ENCODE measurements around the gene ENC1.

ENC1 gene

GRCh38 chr5:74628359-74628758 is 12.2 kb downstream of the ENC1 start:
- TF ChIP-seq FOXA1 (IDR thresholded peaks at IDR 0.05) = no peak
- DNase-seq (ENCODE audit: extremely low spot score) = no peak
- CTCF ChIA-PET = no interaction called here
- POLR2A ChIA-PET = no interaction called here

- CTCF ChIA-PET = interaction anchor here (0.7 kb wide), 1 partner anchor 602 kb away, joined by 3 read pairs; no protein-coding TSS in a partner anchor
- TF ChIP-seq LEF1 (IDR thresholded peaks at IDR 0.05; ENCODE audit: borderline replicate concordance) (no peak), ELF4 (IDR thresholded peaks at IDR 0.05) (no peak), NFRKB (IDR thresholded peaks at IDR 0.05) (no peak), SP1 (IDR thresholded peaks at IDR 0.05) (no peak), FOXK2 (IDR thresholded peaks at IDR 0.05) (no peak), HDGF (IDR thresholded peaks at IDR 0.05; ENCODE audit: borderline replicate concordance) (no peak), FOXA1 (IDR thresholded peaks at IDR 0.05) (no peak), FOXM1 (IDR thresholded peaks at IDR 0.05; ENCODE audit: borderline replicate concordance) (no peak), SUZ12 (IDR thresholded peaks at IDR 0.05) (no peak), ZNF384 (IDR thresholded peaks at IDR 0.05) (no peak), ARNT (IDR thresholded peaks at IDR 0.05) (no peak), CTBP1 (IDR thresholded peaks at IDR 0.05; ENCODE audit: borderline replicate concordance) (no peak), L3MBTL2 (conservative IDR thresholded peaks at IDR 0.05) (no peak), BHLHE40 (IDR thresholded peaks at IDR 0.05; ENCODE audit: borderline replicate concordance) (no peak), TARDBP (IDR thresholded peaks at IDR 0.05) (no peak)
- TF ChIP-seq, protein P1, sequence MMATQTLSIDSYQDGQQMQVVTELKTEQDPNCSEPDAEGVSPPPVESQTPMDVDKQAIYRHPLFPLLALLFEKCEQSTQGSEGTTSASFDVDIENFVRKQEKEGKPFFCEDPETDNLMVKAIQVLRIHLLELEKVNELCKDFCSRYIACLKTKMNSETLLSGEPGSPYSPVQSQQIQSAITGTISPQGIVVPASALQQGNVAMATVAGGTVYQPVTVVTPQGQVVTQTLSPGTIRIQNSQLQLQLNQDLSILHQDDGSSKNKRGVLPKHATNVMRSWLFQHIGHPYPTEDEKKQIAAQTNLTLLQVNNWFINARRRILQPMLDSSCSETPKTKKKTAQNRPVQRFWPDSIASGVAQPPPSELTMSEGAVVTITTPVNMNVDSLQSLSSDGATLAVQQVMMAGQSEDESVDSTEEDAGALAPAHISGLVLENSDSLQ (IDR thresholded peaks at IDR 0.05) = no peak
- no peak for DNase-seq (ENCODE audit: extremely low spot score)
- POLR2A ChIA-PET = interaction anchor here (2.0 kb wide), 1 partner anchor 13 kb away, joined by 8 read pairs; the partner anchor contains the start of gene ENC1
These were observed 12.8 kb downstream of the ENC1 start for GRCh38 chr5:74627646-74628279.

DNA sequence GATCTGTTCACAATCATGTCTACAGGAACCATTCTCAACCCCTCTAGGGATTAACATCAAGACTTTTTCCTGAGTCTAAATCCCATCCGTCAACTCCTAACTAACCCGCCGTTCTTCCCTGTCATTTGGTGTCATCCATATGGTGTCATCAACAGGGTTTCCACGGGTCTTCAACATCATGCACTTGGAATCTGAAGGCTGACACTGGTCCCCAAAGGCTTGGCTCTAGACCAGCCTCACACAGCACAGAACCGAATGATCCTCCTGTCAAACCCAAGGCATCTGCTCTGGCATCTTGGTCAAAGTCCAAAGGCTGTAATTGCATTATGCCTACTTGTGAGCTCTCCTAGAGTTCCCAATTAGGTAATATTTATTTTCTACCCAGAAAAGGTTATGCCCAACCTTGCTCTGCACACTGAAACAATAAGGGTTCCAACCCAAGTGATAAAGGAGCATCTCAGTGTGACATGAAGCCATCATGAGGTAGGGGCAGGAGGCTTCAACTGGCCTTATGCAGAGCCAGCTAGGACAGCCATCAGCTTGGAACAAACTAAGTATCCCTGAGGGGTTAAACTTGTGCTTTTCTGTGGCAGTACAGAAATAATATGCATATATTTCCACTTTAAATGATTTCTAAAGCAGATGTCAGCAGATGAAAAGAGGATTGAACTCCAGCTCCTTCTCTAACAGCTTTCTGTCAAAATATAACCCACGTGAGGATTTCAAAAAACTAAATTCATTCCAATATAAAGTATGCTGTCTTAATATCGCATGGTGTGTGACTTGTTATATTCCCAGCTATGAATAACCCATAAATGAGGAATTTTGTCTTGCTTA is 13.9 kb downstream of the ENC1 start:
- ChIA-PET POLR2A (interaction anchor here (2.0 kb wide), 1 partner anchor 14 kb away, joined by 8 read pairs; the partner anchor contains the start of gene ENC1), CTCF (no interaction called here)
- TF ChIP-seq BHLHE40 (IDR thresholded peaks at IDR 0.05; ENCODE audit: borderline replicate concordance) (no peak), TARDBP (IDR thresholded peaks at IDR 0.05) (no peak), FOXA1 (IDR thresholded peaks at IDR 0.05) (no peak), FOXK2 (IDR thresholded peaks at IDR 0.05) (no peak), CTBP1 (IDR thresholded peaks at IDR 0.05; ENCODE audit: borderline replicate concordance) (no peak), SUZ12 (IDR thresholded peaks at IDR 0.05) (no peak), FOXM1 (IDR thresholded peaks at IDR 0.05; ENCODE audit: borderline replicate concordance) (no peak), NFRKB (IDR thresholded peaks at IDR 0.05) (no peak), ARNT (IDR thresholded peaks at IDR 0.05) (no peak), L3MBTL2 (conservative IDR thresholded peaks at IDR 0.05) (no peak), SP1 (IDR thresholded peaks at IDR 0.05) (no peak)
- TF ChIP-seq, protein P1 (IDR thresholded peaks at IDR 0.05) = no peak
- DNase-seq (ENCODE audit: extremely low spot score) = no peak

- POLR2A ChIA-PET = interaction anchor here (2.0 kb wide), 1 partner anchor 15 kb away, joined by 8 read pairs; the partner anchor contains the start of gene ENC1
- CTCF ChIA-PET = interaction anchor here (0.6 to 0.7 kb wide), 3 partner anchors 17 to 495 kb away, joined by 3 to 6 read pairs (median 3); no protein-coding TSS in a partner anchor
- peak; percentile 28 for DNase-seq (ENCODE audit: extremely low spot score)
- TF ChIP-seq BHLHE40 (IDR thresholded peaks at IDR 0.05; ENCODE audit: borderline replicate concordance) = no peak
These were observed 14.7 kb downstream of the ENC1 start for GRCh38 chr5:74625742-74626241.

DNA sequence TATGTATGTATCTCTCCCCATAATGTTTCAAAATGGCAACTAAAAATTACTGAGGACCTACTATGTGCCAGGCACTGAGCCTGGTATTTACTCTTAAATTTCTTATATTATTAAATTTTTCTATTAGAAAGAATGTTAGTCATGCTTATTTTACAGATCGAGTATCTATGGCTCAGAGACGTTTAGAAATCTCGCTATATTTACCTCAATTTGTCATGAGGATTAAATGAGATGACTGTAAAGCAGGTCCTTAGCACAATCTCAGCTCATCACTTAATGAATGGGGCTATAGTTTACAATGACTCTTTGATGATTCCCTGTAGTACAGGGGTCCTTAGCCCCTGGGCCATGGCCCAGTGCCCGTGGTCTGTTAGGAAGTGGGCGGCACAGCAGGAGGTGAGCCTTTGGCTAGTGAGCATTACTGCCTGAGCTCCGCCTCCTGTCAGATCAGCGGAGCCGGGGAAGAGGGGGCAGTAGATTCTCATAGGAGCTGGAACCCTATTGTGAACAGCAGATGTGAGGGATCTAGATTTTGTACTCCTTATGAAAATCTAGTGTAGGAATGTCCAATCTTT is 15.5 kb downstream of the ENC1 start:
- CTCF ChIA-PET = interaction anchor here (0.7 kb wide), 1 partner anchor 367 kb away, joined by 3 read pairs; no protein-coding TSS in a partner anchor
- POLR2A ChIA-PET = no interaction called here
- TF ChIP-seq FOXK2 (IDR thresholded peaks at IDR 0.05) (no peak), LEF1 (IDR thresholded peaks at IDR 0.05; ENCODE audit: borderline replicate concordance) (no peak)
- DNase-seq (ENCODE audit: extremely low spot score) = no peak

DNA sequence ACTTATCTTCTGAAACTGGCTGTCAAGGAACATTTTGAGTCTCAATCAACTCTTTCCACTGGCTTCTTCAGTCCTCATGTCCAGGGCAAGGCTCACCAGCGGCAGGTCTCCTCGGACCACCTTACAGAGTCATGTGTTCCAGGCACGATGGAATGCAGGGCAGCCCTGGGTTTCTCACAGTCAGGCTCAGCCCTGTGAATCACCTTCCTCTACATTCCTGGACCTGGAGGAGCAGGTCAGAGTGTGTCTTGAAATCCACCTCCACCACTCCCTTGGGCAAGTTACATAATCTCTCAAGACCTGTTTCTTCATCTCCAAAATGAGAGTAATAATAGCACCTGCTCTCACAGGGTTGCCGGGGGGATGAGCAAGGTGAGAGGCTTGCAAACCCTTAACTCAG is 16.0 kb downstream of the ENC1 start:
- ChIA-PET CTCF (no interaction called here), POLR2A (no interaction called here)
- TF ChIP-seq BHLHE40 (IDR thresholded peaks at IDR 0.05; ENCODE audit: borderline replicate concordance) (no peak), FOXM1 (IDR thresholded peaks at IDR 0.05; ENCODE audit: borderline replicate concordance) (no peak), HDGF (IDR thresholded peaks at IDR 0.05; ENCODE audit: borderline replicate concordance) (no peak), ELF4 (IDR thresholded peaks at IDR 0.05) (no peak), ZNF384 (IDR thresholded peaks at IDR 0.05) (no peak), SP1 (IDR thresholded peaks at IDR 0.05) (no peak), FOXK2 (IDR thresholded peaks at IDR 0.05) (no peak), L3MBTL2 (conservative IDR thresholded peaks at IDR 0.05) (no peak), ARNT (IDR thresholded peaks at IDR 0.05) (no peak), TARDBP (IDR thresholded peaks at IDR 0.05) (no peak), SUZ12 (IDR thresholded peaks at IDR 0.05) (no peak), LEF1 (IDR thresholded peaks at IDR 0.05; ENCODE audit: borderline replicate concordance) (no peak), FOXA1 (IDR thresholded peaks at IDR 0.05) (no peak), CTBP1 (IDR thresholded peaks at IDR 0.05; ENCODE audit: borderline replicate concordance) (no peak), NFRKB (IDR thresholded peaks at IDR 0.05) (no peak)
- TF ChIP-seq, protein P1 (IDR thresholded peaks at IDR 0.05) = no peak
- no peak for DNase-seq (ENCODE audit: extremely low spot score)

Data from HEK293T (cell line).